ENCODE measurements around the gene MATR3.

Gene MATR3

GRCh38 chr5:139371482-139372435 is 78.2 kb downstream of the MATR3 start:
- no peak for DNase-seq (ENCODE audit: low spot score)
- in situ Hi-C loops (cut with MboI; ENCODE audit: low pct_unique_long_range_greater_than_20kb, low sequenced_read_pairs, unreplicated experiment) = no loop called here
- TF ChIP-seq CTCF (IDR thresholded peaks at IDR 0.05; ENCODE audit: extremely low read depth, insufficient read depth, missing control alignments) = no peak

GRCh38 chr5:139374909-139375308 is 81.4 kb downstream of the MATR3 start:
- no peak for DNase-seq (ENCODE audit: low spot score)
- in situ Hi-C loops (cut with MboI; ENCODE audit: low pct_unique_long_range_greater_than_20kb, low sequenced_read_pairs, unreplicated experiment) = no loop called here
- TF ChIP-seq CTCF (IDR thresholded peaks at IDR 0.05; ENCODE audit: extremely low read depth, insufficient read depth, missing control alignments) = no peak

- in situ Hi-C loops (cut with MboI; ENCODE audit: low pct_unique_long_range_greater_than_20kb, low sequenced_read_pairs, unreplicated experiment) = no loop called here
- DNase-seq (ENCODE audit: low spot score) = no peak
- TF ChIP-seq CTCF (IDR thresholded peaks at IDR 0.05; ENCODE audit: extremely low read depth, insufficient read depth, missing control alignments) = no peak
Observed at GRCh38 chr5:139376364-139376763, 82.8 kb downstream of the MATR3 start.

- TF ChIP-seq CTCF (IDR thresholded peaks at IDR 0.05; ENCODE audit: extremely low read depth, insufficient read depth, missing control alignments) = no peak
- DNase-seq (ENCODE audit: low spot score) = no peak
- in situ Hi-C loops (cut with MboI; ENCODE audit: low pct_unique_long_range_greater_than_20kb, low sequenced_read_pairs, unreplicated experiment) = no loop called here
Observed at GRCh38 chr5:139377226-139377625, 83.7 kb downstream of the MATR3 start.

GRCh38 chr5:139378101-139378825 is 84.7 kb downstream of the MATR3 start:
- in situ Hi-C loops (cut with MboI; ENCODE audit: low pct_unique_long_range_greater_than_20kb, low sequenced_read_pairs, unreplicated experiment) = no loop called here
- DNase-seq (ENCODE audit: low spot score) = no peak
- TF ChIP-seq CTCF (IDR thresholded peaks at IDR 0.05; ENCODE audit: extremely low read depth, insufficient read depth, missing control alignments) = no peak

GRCh38 chr5:139378941-139379361 is 85.4 kb downstream of the MATR3 start:
- no peak for TF ChIP-seq CTCF (IDR thresholded peaks at IDR 0.05; ENCODE audit: extremely low read depth, insufficient read depth, missing control alignments)
- no peak for DNase-seq (ENCODE audit: low spot score)
- in situ Hi-C loops (cut with MboI; ENCODE audit: low pct_unique_long_range_greater_than_20kb, low sequenced_read_pairs, unreplicated experiment) = no loop called here
